ENCODE results near the gene XPO5. TPM values are rescaled to one million over a fixed set of nuclear protein-coding genes. Genes with fewer than 3 reads are reported as not detected.

The XPO5 gene
- total and polyA plus RNA-seq, 9 of the 15 experiments (the other 6 are each of a cell fraction or from before 2014, with no cell fraction given), result 36.0 to 170 (median 99.1) TPM

DNA sequence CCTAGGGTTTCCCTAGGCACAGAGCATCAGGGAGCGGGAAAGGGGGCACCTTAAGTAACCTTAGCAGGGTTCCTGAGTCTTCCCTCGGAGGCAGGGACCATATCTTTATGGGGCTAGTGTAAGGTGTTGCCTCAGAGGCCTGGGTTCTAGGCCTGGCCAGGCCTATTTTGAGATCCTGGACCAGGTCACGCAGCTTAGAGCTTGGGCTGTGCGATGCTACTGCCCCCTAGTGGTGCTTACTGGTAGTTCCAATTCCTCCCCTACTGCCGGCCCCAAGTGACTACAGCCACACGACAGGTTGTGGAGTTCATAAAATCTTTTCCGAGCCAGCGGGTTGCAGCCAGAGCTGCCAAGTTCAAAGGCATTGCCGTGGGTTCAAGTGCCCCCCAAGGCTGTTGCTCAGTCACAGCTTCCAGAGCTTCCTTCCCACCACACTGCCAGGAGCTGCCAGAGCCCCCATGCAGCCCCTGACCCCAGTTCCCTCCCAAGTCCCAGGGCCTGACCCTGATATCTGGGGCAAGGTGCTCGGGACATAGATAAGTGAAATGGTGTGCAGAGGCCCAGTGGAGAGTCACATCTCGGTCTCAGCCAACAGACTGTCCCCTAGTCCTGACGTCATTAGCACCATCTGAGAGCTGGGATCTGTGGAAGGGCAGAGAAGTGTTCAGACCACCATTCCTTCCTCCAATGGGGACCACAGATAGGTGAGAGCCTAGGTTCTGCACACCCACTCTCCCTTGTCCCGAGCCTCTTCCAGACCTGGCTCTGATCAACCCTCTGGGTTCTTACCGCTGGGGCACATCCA lies 69.0 kb downstream of the XPO5 start:
- Histone ChIP-seq H3K9ac (ENCODE audit: insufficient read depth in 1 of 2, low read depth in 2 of 2, low read length in 2 of 2) (peak overlapping the region in 1 of 2 experiments; percentile 59; a peak in 2 of 4 replicates), H3K4me3 (no peak overlapping the region), H3K4me2 (ENCODE audit: insufficient read depth, low read length) (peak overlapping the region; percentile 32; the same call in 1 of the 2 replicates), H2AFZ (ENCODE audit: low read depth, low read length) (peak overlapping the region; percentile 32; the same call in 1 of the 2 replicates), H3K4me1 (replicated peaks in 1 of 2; ENCODE audit: control insufficient read depth in 2 of 2, insufficient read depth in 2 of 2, low read length in 2 of 2) (peaks cover 10 to 45% of the 10 kb centered on the region in 2 experiments; a peak in 4 of 5 replicates), H3K9me1 (ENCODE audit: control insufficient read depth, insufficient read depth, low read length) (peaks cover 4% of the 10 kb centered on the region), H3K36me3 (ENCODE audit: control insufficient read depth, insufficient read depth, low read length) (peaks cover 54% of the 10 kb centered on the region; the same call in 2 of the 3 replicates), H3K79me2 (ENCODE audit: control insufficient read depth, insufficient read depth, low read length) (no peaks in the 10 kb centered on the region), H3K27me3 (ENCODE audit: control insufficient read depth in 2 of 2, insufficient read depth in 2 of 2, low read length in 2 of 2) (peaks cover 0 to 6% of the 10 kb centered on the region in 2 experiments; a peak in 2 of 5 replicates), H4K20me1 (replicated peaks; ENCODE audit: control insufficient read depth, insufficient read depth, low read length) (peaks cover 12% of the 10 kb centered on the region; the same call in 1 of the 2 replicates), H3K9me3 (replicated peaks; ENCODE audit: control insufficient read depth, insufficient read depth, low read depth, low read length) (no peaks in the 10 kb centered on the region), H3K27ac (ENCODE audit: extremely low read depth, low read depth, low read length) (no peak overlapping the region)
- in situ Hi-C loops (cut with MboI), result no loop called here
- intact Hi-C loops (cut with micrococcal nuclease), result loop anchor here (1.0 to 2.0 kb wide), 3 partner anchors 52 to 606 kb away; partner anchors contain the start of gene DLK2
- ChIA-PET CTCF (ENCODE audit: low intra/inter-chr PET ratio) (interaction anchor here (1.0 to 1.7 kb wide), 5 partner anchors 10 to 256 kb away, joined by 3 to 13 read pairs (median 4); partner anchors contain the start of gene DLK2), POLR2A (interaction anchor here (0.6 to 6.2 kb wide), 13 partner anchors 8 to 722 kb away, joined by 3 to 54 read pairs (median 4); partner anchors contain the start of genes POLR1C and YIPF3)
- DNase-seq (ENCODE audit: extremely low read depth in 1 of 4, low spot score in 3 of 4) (peak; percentile 82 to 94 (median 84)), ATAC-seq (peak; percentile 87), FAIRE-seq (peak; percentile 98)
- BruUV-seq (replicated peaks), result no TSS peak
- WGBS (ENCODE audit: insufficient coverage, low coverage, missing lambda C conversion rate), result 15% methylated on average over 14 of the region's 14 CpGs
- TF ChIP-seq CBX3 (IDR thresholded peaks at IDR 0.05; ENCODE audit: borderline replicate concordance in 1 of 2, low read length in 2 of 2) (no peak), OTX1 (CRISPR knock-in tag; IDR thresholded peaks at IDR 0.05) (0 out of 2 replicates have a peak, but pooled peaks have one; percentile 57), CXXC5 (CRISPR knock-in tag; IDR thresholded peaks at IDR 0.05) (peak; percentile 48), PHF21A (IDR thresholded peaks at IDR 0.05; ENCODE audit: borderline replicate concordance, low read depth) (no peak), EGR1 (conservative IDR thresholded peaks at IDR 0.05) (no peak), ZNF77 (CRISPR knock-in tag; IDR thresholded peaks at IDR 0.05) (no peak), XRCC5 (IDR thresholded peaks at IDR 0.05; ENCODE audit: low read depth, low read length) (peak; percentile 82), SMAD1 (IDR thresholded peaks at IDR 0.05; ENCODE audit: low read depth, low read length, partially characterized antibody) (no peak), POLR2AphosphoS2 (IDR thresholded peaks at IDR 0.05; ENCODE audit: low read length) (peak; percentile 92), ZNF436 (CRISPR knock-in tag; IDR thresholded peaks at IDR 0.05) (no peak), TBP (optimal IDR thresholded peaks at IDR 0.05; ENCODE audit: low read depth, low read length) (no peak), NR2C2 (CRISPR knock-in tag; IDR thresholded peaks at IDR 0.05) (no peak), NR2C2 (tag; IDR thresholded peaks at IDR 0.05) (no peak), SMAD3 (CRISPR knock-in tag; conservative IDR thresholded peaks at IDR 0.05) (no peak), ZNF57 (CRISPR knock-in tag; IDR thresholded peaks at IDR 0.05) (no peak), HDGF (IDR thresholded peaks at IDR 0.05) (no peak), PTRF (tag; IDR thresholded peaks at IDR 0.05) (no peak), ZKSCAN3 (CRISPR knock-in tag; IDR thresholded peaks at IDR 0.05) (no peak; the same call in 1 of the 2 replicates), ETV1 (tag; conservative IDR thresholded peaks at IDR 0.05; ENCODE audit: low read depth) (no peak), NRF1 (conservative IDR thresholded peaks at IDR 0.05 in 1 of 2, IDR thresholded peaks at IDR 0.05 in 1 of 2) (peak in 1 of 2 experiments; percentile 16; a peak in 1 of 4 replicates), DPF2 (IDR thresholded peaks at IDR 0.05) (no peak), RBM17 (IDR thresholded peaks at IDR 0.05; ENCODE audit: borderline replicate concordance, low read depth, low read length) (no peak), ARID1B (IDR thresholded peaks at IDR 0.05) (no peak), TEAD1 (CRISPR knock-in tag; IDR thresholded peaks at IDR 0.05) (0 out of 4 replicates have a peak, but pooled peaks of 1 of the 2 experiments have one; percentile 42), IFI16 (CRISPR knock-in tag; IDR thresholded peaks at IDR 0.05) (no peak), CREB1 (IDR thresholded peaks at IDR 0.05) (no peak), CREB1 (CRISPR knock-in tag; IDR thresholded peaks at IDR 0.05) (peak; percentile 37; the same call in 1 of the 2 replicates)
